SJSA1 (cell line): Measurements from ENCODE around the gene FBN1. TPM values are rescaled to one million over a fixed set of nuclear protein-coding genes. Genes with fewer than 3 reads are reported as not detected.

Source experiments
- DNase-seq, 2 experiments: peaks; one replicate each; pipeline ENCODE4 v3.0.0-alpha.2; 2015 to 2020; ENCODE audit warnings: low spot score in 2 of 2, low read depth in 1 of 2
- H3K27ac ChIP-seq: fragments of 250-450 bp; sonication (Bioruptor Pico); 2 replicates; pipeline ENCODE4 v1.5.1; 2020; ENCODE audit warnings: mild to moderate bottlenecking, moderate library complexity
- H3K27me3 ChIP-seq: fragments of 250-450 bp; sonication (Bioruptor Pico); replicated peaks from 2 replicates; pipeline ENCODE4 v1.5.1; 2020; ENCODE audit warnings: mild to moderate bottlenecking, moderate library complexity
- H3K36me3 ChIP-seq: fragments of 250-450 bp; sonication (Bioruptor Pico); 2 replicates; pipeline ENCODE4 v1.5.1; 2020; ENCODE audit warnings: mild to moderate bottlenecking
- H3K4me1 ChIP-seq: fragments of 250-450 bp; sonication (Bioruptor Pico); replicated peaks from 2 replicates; pipeline ENCODE4 v1.6.1; 2021; ENCODE audit warnings: mild to moderate bottlenecking
- H3K4me3 ChIP-seq: fragments of 250-450 bp; sonication (Bioruptor Pico); 2 replicates; pipeline ENCODE4 v1.5.1; 2020; ENCODE audit warnings: mild to moderate bottlenecking
- H3K9me3 ChIP-seq: fragments of 250-450 bp; sonication (Bioruptor Pico); replicated peaks from 2 replicates; pipeline ENCODE4 v1.5.1; 2020; ENCODE audit warnings: mild to moderate bottlenecking
- total RNA-seq: library from RNA; depleted of rRNA; stranded (reverse); fragments of >200 nt; shearing (Covaris generic); gene quantifications from 2 replicates; pipeline ENCODE4 v1.2.3, GENCODE V29; 2014

FBN1 gene
- total RNA-seq, 1 experiment from 2014 or later, result 352 TPM

DNA sequence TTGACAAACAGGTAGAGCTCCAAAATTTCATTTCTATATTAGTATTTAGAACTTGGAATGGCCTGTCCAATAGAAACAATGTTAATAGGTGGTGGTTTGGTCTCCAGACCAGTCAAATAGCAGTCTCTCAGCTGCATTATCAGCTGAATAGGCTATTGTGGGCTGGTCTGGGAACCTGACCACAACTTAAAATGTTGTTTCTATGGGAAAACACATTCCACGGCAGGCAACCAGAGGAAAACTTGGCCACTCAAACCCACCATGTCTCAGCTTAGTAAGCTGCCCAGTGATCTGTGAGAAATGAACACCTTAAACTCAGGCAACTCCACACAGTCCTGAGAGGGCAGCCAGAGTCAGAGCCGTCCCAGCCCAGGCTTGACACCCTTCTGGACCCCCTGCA, 20.4 kb downstream of the FBN1 start:
- peaks cover 24% of the 10 kb centered on the region for H3K36me3 ChIP-seq
- peaks cover 51% of the 10 kb centered on the region for H3K4me1 ChIP-seq
- no peak overlapping the region for H3K4me3 ChIP-seq
- H3K27me3 ChIP-seq, result no peaks in the 10 kb centered on the region
- H3K27ac ChIP-seq, result peak overlapping the region; percentile 14; the same call in 1 of the 2 replicates
- no peaks in the 10 kb centered on the region for H3K9me3 ChIP-seq
- DNase-seq, result no peak

DNA sequence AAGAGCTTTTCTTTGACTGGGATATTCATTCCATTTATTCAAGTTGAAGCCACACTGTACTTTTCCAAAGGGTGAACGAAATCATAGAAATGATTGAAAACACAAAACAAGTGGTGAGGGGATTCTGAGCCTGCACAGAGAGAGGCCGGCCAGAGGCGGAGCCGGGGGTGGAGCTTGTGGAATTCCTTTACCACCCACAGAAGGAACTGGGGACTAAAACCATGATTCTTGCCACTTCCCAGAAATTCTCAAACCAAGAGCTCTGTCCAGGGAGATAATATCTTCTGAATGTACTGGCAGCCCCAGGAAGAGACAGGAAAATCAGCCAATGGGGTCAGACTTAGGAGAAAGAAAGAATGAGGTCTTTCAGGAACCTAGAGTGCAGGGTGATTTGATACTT, 20.8 kb downstream of the FBN1 start:
- DNase-seq, result no peak
- peak overlapping the region; percentile 14; the same call in 1 of the 2 replicates for H3K27ac ChIP-seq

DNA sequence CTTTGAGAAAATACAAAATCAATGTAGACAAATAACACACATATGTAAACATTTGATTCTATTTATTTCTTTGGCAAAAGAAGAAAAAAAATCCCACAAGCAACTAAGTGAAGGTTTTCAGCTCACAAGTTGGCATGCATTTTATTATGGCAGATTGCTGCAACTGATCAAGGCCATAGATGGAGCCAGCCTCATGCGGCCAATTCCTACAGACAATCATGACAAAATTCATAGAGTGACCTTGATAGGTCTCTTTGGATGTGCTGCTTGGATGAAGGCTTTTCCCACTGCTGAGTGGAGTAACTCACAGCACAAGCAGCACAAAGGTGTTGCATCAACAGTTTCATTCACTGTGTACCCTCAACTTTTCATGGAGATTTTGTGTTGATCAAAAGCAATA, 22.1 kb downstream of the FBN1 start:
- Histone ChIP-seq H3K9me3 (no peaks in the 10 kb centered on the region), H3K36me3 (peaks cover 17% of the 10 kb centered on the region)

More for the DNA sequence above, 20.8 kb downstream of the FBN1 start:
- no peak overlapping the region for H3K4me3 ChIP-seq
- H3K27me3 ChIP-seq, result no peaks in the 10 kb centered on the region
- H3K36me3 ChIP-seq, result peaks cover 20% of the 10 kb centered on the region
- peaks cover 47% of the 10 kb centered on the region for H3K4me1 ChIP-seq
- H3K9me3 ChIP-seq, result no peaks in the 10 kb centered on the region

DNA sequence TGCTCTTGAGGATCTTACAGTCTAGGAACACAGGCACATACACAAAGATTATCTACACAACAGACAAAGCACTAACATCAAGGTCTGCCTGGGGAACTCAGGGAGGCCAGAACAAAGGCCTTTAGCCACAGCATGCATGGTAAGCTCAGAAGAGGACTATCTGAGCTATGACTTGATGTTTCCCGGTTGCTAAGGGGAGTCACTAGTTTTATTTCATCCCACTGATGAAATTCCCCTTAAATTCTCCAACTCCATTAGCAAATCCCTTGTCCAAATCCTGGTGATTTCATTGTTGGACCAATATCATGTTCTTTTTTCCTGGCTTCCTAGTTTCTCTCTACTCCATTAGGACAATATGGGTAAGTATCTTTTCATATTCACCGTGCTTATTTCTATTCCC, 23.3 kb downstream of the FBN1 start:
- Histone ChIP-seq H3K27me3 (no peaks in the 10 kb centered on the region), H3K36me3 (peaks cover 15% of the 10 kb centered on the region), H3K27ac (no peak overlapping the region), H3K9me3 (no peaks in the 10 kb centered on the region), H3K4me1 (peaks cover 31% of the 10 kb centered on the region), H3K4me3 (no peak overlapping the region)
- no peak for DNase-seq

More for the DNA sequence above, 22.1 kb downstream of the FBN1 start:
- Histone ChIP-seq H3K4me3 (no peak overlapping the region), H3K27ac (no peak overlapping the region), H3K4me1 (peaks cover 36% of the 10 kb centered on the region), H3K27me3 (no peaks in the 10 kb centered on the region)
- no peak for DNase-seq

DNA sequence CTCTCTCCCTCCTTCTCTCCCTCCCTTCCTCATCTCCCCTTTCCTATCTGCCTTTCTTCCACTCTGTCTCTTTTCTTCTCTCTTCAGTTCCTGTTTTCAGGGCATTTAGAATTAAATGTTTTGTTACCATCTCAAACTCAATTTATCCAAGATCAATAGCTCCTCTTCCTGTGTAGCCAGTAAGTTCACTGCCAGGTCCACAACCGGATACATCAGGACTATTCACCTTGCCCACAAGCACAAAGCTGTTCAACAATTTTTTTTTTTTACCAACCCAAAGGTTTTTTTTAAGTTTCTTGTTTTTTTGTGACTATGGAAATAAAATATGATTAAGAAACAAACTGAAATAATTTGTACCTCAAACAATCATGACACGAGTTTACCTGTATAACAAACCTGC, 26.1 kb downstream of the FBN1 start:
- no peaks in the 10 kb centered on the region for H3K27me3 ChIP-seq
- peaks cover 12% of the 10 kb centered on the region for H3K4me1 ChIP-seq
- H3K9me3 ChIP-seq, result no peaks in the 10 kb centered on the region
- peaks cover 18% of the 10 kb centered on the region for H3K36me3 ChIP-seq
- DNase-seq, result no peak
- no peak overlapping the region for H3K4me3 ChIP-seq
- H3K27ac ChIP-seq, result no peak overlapping the region

DNA sequence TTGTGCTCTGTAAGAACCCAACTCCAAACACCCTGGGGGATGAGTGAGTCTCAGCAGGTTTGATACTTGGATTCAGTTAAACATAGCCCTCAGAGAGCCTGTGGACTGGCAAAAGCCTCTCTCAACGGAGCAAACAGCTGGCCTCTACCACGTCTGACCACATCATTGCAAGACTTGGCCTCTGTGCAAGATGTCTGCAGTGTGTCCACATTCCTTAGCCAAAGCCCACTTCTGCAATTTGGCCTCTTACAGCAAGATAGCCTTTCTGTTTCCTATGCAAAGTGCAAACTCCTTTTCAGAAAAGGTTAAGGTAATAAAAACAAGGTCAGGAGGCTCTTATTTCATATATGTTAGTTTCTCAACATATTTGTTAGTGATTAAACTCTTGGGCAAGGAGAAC, 27.9 kb downstream of the FBN1 start:
- no peak for DNase-seq
- H3K4me3 ChIP-seq, result no peak overlapping the region
- peaks cover 18% of the 10 kb centered on the region for H3K36me3 ChIP-seq
- no peak overlapping the region for H3K27ac ChIP-seq
- H3K9me3 ChIP-seq, result no peaks in the 10 kb centered on the region
- H3K4me1 ChIP-seq, result peaks cover 12% of the 10 kb centered on the region
- no peaks in the 10 kb centered on the region for H3K27me3 ChIP-seq

DNA sequence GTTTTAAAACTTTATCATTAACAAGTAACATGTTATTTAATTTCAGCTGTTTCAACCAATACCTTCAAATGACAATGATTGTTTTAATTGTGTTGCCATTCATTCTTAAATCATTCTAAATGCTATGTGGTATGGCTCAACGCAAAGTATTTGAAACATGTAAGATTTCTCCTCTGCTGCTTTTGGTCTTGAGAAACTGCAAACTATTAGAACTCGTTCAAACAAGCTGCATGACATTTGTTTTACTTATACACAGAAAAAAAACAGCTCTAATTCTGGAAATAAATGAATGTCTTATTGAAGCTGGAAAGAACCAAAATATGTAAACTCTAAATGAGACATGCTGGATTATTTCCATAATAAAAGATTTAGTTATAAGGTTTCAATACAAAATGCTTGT, 29.3 kb downstream of the FBN1 start:
- Histone ChIP-seq H3K36me3 (peaks cover 32% of the 10 kb centered on the region), H3K4me3 (no peak overlapping the region), H3K27me3 (no peaks in the 10 kb centered on the region), H3K4me1 (peaks cover 23% of the 10 kb centered on the region), H3K9me3 (no peaks in the 10 kb centered on the region), H3K27ac (no peak overlapping the region)
- no peak for DNase-seq

DNA sequence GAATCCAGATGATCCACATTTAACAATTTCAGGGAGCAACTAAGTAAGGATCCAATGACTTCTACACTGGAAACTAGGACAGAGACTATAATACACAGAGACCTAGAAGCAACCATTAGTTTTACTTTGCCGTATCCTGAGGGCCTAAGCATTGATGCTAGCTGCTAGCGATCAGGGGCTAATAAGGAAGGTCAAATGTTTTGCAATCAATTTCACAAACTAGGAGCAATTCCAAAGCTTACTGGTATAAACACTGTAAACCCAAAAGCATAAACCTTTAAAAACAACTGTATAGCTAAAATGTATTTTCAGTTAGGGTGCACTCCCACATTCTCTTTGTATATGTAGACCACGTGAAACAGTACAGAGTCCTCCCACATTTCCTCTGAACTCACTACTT, 31.5 kb downstream of the FBN1 start:
- Histone ChIP-seq H3K36me3 (peaks cover 46% of the 10 kb centered on the region), H3K27ac (no peak overlapping the region), H3K27me3 (no peaks in the 10 kb centered on the region), H3K4me1 (peaks cover 44% of the 10 kb centered on the region), H3K4me3 (no peak overlapping the region), H3K9me3 (no peaks in the 10 kb centered on the region)
- no peak for DNase-seq

DNA sequence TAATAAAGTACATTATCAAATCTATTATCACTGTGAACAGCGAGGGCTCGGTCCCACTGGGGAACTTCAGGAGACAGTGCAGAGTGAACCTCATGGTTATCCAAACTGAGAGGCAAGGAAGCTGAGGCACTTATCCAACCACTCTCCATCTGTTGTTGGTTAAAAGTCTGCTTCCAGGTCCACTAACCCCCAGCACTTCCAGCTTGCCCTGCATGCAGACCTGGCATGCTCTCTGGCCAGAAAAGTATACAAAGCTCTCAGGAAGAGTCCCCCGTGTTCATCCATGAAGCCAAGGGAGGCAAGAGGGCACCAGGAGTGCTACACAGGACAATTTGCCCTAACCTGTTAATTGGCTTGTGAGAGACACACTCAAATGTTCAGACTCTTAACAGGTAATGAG, 36.0 kb downstream of the FBN1 start:
- Histone ChIP-seq H3K36me3 (peaks cover 77% of the 10 kb centered on the region), H3K4me3 (no peak overlapping the region), H3K4me1 (peaks cover 47% of the 10 kb centered on the region), H3K27me3 (no peaks in the 10 kb centered on the region), H3K9me3 (no peaks in the 10 kb centered on the region), H3K27ac (peak overlapping the region; percentile 44)
- DNase-seq, result no peak

DNA sequence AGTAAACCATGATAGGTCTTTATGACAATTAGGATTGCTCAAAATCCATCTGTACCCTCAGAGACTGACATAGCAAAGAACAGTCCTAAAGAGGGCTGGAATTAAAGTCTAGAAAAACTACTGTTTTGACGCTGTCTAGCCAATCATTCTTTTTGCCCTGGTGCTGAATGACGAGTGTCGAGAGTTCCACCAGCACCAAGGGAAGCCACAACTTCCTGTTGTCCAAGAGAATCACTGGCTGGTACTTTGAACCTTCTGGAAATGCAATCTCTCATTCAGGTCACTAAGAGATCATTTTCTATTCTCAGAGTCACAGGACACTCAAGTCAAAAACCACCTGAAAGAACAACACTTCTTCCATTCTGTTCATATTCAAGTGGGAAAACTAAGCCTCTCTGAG, 37.7 kb downstream of the FBN1 start:
- Histone ChIP-seq H3K4me3 (no peak overlapping the region), H3K9me3 (no peaks in the 10 kb centered on the region), H3K36me3 (peaks cover 83% of the 10 kb centered on the region), H3K4me1 (peaks cover 63% of the 10 kb centered on the region), H3K27me3 (no peaks in the 10 kb centered on the region), H3K27ac (no peak overlapping the region)
- no peak for DNase-seq

DNA sequence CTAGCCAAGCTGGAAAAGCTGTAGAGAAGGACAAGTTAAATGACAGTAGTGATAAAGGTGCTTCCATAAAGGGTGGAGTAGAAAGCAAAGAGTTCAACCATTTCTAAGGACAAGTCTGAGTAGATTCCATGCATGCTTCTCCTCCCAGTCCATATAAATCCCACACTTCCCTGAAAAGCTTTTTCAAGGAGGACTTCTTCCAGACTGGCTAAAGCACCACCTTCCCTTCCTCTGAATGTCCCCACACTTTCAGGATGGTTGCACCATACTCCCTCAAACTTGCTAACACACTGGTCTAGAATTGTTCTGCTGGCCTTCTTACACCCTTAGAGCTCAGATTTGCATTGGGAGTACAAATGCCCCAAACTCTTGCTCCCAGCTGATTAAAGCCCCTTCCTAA, 40.9 kb downstream of the FBN1 start:
- DNase-seq, result no peak
- peaks cover 48% of the 10 kb centered on the region for H3K4me1 ChIP-seq
- H3K4me3 ChIP-seq, result no peak overlapping the region
- H3K9me3 ChIP-seq, result no peaks in the 10 kb centered on the region
- no peaks in the 10 kb centered on the region for H3K27me3 ChIP-seq
- peaks cover 83% of the 10 kb centered on the region for H3K36me3 ChIP-seq
- H3K27ac ChIP-seq, result peak overlapping the region; percentile 86

DNA sequence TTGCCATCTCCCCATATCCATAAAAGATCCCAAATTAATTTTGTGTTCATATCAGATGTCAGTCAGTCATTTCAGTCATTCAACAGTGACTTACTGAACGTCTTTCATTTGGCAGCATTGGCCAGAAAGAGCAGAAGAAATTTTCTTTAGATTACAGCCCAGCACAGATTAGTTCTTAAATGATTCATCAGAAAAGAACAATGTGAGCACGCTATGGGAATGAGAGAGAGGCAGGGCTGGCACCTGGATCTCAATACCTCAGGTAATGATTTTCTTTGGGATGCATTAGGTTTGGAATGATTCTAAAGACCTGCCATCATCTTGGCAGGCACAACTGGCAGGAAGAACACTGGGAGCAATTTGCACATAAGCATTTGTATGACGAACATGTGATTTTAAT, 41.6 kb downstream of the FBN1 start:
- no peak for DNase-seq
- H3K27ac ChIP-seq, result peak overlapping the region; percentile 86

DNA sequence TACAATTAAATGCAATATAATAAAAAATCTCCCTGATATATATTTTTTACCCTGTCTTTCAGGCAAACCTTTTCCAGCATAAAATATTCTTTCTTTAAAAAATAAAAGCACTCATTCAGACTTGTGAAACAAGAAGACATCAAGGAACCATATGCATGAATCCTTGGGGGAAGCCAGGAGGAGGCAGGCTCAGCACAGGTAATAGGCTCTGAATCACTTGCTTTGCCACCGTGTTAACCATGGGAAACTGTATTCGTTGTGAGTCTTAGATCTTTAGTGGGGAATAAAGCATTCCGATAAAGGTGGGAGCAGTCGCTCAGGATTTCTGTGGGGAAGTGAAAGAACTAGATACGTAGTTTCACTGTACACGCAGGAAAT, 42.4 kb downstream of the FBN1 start:
- Histone ChIP-seq H3K9me3 (no peaks in the 10 kb centered on the region), H3K27ac (peak overlapping the region; percentile 86), H3K36me3 (peaks cover 84% of the 10 kb centered on the region), H3K4me1 (peaks cover 35% of the 10 kb centered on the region), H3K27me3 (no peaks in the 10 kb centered on the region), H3K4me3 (no peak overlapping the region)
- DNase-seq, result no peak

More for the DNA sequence above, 41.6 kb downstream of the FBN1 start:
- Histone ChIP-seq H3K4me1 (peaks cover 42% of the 10 kb centered on the region), H3K36me3 (peaks cover 84% of the 10 kb centered on the region), H3K9me3 (no peaks in the 10 kb centered on the region), H3K27me3 (no peaks in the 10 kb centered on the region), H3K4me3 (no peak overlapping the region)

DNA sequence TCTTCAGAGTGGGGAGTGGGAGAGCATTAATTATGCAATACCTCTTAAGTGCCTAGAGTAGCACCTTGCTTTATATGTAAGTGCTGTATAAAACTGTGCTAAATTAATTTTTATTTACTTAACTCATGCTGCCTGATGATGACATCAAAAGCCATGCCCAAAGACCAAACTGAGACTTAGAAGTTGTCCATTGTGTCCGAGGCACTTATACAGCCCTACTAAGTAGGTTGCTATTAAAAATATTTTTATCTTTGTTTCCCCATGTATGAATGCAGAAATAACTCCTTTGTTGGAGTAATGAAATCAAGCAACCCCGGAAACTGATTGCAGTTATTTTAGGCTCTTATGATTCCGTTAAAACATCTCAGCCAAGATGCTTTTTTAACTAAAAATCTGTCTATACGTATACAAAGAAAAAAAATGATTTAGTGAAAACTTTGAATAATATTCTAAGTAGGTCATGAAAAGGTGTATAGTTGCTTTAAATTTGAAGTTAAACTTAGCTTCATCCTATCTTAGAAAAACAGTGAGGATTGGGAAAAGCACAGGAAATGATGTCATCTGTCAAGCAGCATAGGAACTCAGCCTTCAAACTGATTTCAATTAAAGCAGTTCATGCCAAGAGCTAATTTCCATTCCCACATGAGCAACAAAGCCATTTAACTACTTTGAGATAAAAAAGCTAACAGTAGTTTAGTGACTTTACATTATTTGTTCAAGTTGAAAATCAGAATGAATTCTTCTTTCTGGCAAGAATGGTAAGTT, 43.0 kb downstream of the FBN1 start:
- no peaks in the 10 kb centered on the region for H3K27me3 ChIP-seq
- H3K27ac ChIP-seq, result peak overlapping the region; percentile 86
- H3K9me3 ChIP-seq, result no peaks in the 10 kb centered on the region
- peak in 1 of 2 experiments; percentile 62 for DNase-seq
- no peak overlapping the region for H3K4me3 ChIP-seq
- H3K36me3 ChIP-seq, result peaks cover 84% of the 10 kb centered on the region
- peaks cover 35% of the 10 kb centered on the region for H3K4me1 ChIP-seq

DNA sequence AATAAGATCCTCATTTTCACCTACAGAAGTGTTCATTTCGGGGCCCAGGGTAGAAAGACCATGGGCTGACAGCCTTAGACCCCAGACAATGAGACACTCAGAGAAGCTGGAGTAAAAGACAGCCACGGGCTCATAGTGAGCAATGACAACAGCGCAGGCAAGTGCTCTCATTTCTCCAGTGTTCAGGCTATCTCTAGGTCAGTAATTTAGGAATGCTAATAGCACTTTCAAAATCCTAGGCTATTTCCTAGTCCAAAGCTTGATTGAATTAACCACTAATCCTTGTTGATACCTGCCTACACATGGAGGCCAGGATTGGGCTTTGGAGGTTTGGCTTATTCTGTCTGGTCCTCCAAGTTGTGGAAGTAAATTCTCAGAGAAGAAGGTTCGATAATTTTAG, 44.4 kb downstream of the FBN1 start:
- Histone ChIP-seq H3K4me3 (no peak overlapping the region), H3K9me3 (no peaks in the 10 kb centered on the region), H3K4me1 (peaks cover 35% of the 10 kb centered on the region), H3K36me3 (peaks cover 88% of the 10 kb centered on the region), H3K27me3 (no peaks in the 10 kb centered on the region), H3K27ac (0 out of 2 replicates have a peak overlapping the region, but pooled peaks have one; percentile 4)
- no peak for DNase-seq
